ENCODE measurements around the gene PRRG1.
"Not testable (repeated sequence)": the region's sequence is repeated elsewhere in the genome, so short reads cannot be mapped to it uniquely, and the experiment has no call there.

Gene PRRG1

GRCh38 chrX:37424000-37424429, 74.9 kb downstream of the PRRG1 start:
- no peak for ATAC-seq
- no peaks in the 10 kb centered on the region for H3K9me3 Mint-ChIP-seq
- no peak overlapping the region for H3K27ac Mint-ChIP-seq
- H3K27me3 Mint-ChIP-seq, result no peaks in the 10 kb centered on the region
- H3K36me3 Mint-ChIP-seq, result no peaks in the 10 kb centered on the region
- no peaks in the 10 kb centered on the region for H3K4me1 Mint-ChIP-seq
- H3K4me3 Mint-ChIP-seq, result no peak overlapping the region

GRCh38 chrX:37425370-37425769, 76.2 kb downstream of the PRRG1 start:
- Mint-ChIP-seq H3K4me3 (no peak overlapping the region), H3K9me3 (no peaks in the 10 kb centered on the region), H3K36me3 (no peaks in the 10 kb centered on the region), H3K27ac (no peak overlapping the region), H3K27me3 (no peaks in the 10 kb centered on the region), H3K4me1 (no peaks in the 10 kb centered on the region)
- ATAC-seq, result no peak

- not testable (repeated sequence) for H3K36me3 Mint-ChIP-seq, H3K27ac Mint-ChIP-seq, H3K27me3 Mint-ChIP-seq, ATAC-seq, H3K4me3 Mint-ChIP-seq, H3K4me1 Mint-ChIP-seq, H3K9me3 Mint-ChIP-seq
Observed at GRCh38 chrX:37428962-37429361, 79.8 kb downstream of the PRRG1 start.

GRCh38 chrX:37434362-37434761, 85.2 kb downstream of the PRRG1 start:
- H3K4me1 Mint-ChIP-seq, result no peaks in the 10 kb centered on the region
- no peaks in the 10 kb centered on the region for H3K36me3 Mint-ChIP-seq
- no peaks in the 10 kb centered on the region for H3K27me3 Mint-ChIP-seq
- H3K27ac Mint-ChIP-seq, result no peak overlapping the region
- H3K9me3 Mint-ChIP-seq, result no peaks in the 10 kb centered on the region
- no peak for ATAC-seq
- H3K4me3 Mint-ChIP-seq, result no peak overlapping the region

- H3K36me3 Mint-ChIP-seq, result no peaks in the 10 kb centered on the region
- ATAC-seq, result no peak
- H3K27ac Mint-ChIP-seq, result no peak overlapping the region
- H3K9me3 Mint-ChIP-seq, result no peaks in the 10 kb centered on the region
- H3K4me1 Mint-ChIP-seq, result no peaks in the 10 kb centered on the region
- no peak overlapping the region for H3K4me3 Mint-ChIP-seq
- no peaks in the 10 kb centered on the region for H3K27me3 Mint-ChIP-seq
Observed at GRCh38 chrX:37437160-37437559, 88.0 kb downstream of the PRRG1 start.

DNA sequence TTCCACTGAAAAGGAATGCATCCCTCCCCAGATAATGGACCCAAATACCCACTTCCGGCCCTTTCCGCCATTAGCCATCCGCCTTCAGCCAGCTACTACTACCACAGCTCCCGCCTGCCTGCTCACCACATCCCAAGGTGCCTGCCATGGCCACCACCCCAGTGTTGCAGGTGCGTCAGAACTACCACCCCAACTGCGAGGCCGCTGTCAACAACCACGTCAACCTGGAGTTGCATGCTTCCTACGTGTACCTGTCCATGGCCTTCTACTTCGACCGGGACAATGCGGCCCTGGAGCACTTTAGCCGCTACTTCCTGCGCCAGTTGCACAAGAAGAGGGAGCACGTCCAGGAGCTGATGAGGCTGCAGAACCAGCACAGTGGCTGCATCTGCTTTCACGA, 92.2 kb downstream of the PRRG1 start:
- H3K4me1 Mint-ChIP-seq, result no peaks in the 10 kb centered on the region
- no peak overlapping the region for H3K27ac Mint-ChIP-seq
- ATAC-seq, result no peak
- H3K36me3 Mint-ChIP-seq, result no peaks in the 10 kb centered on the region
- H3K9me3 Mint-ChIP-seq, result no peaks in the 10 kb centered on the region
- H3K4me3 Mint-ChIP-seq, result no peak overlapping the region
- H3K27me3 Mint-ChIP-seq, result no peaks in the 10 kb centered on the region

GRCh38 chrX:37445182-37445581, 96.0 kb downstream of the PRRG1 start:
- no peaks in the 10 kb centered on the region for H3K9me3 Mint-ChIP-seq
- H3K4me3 Mint-ChIP-seq, result no peak overlapping the region
- H3K27ac Mint-ChIP-seq, result no peak overlapping the region
- no peak for ATAC-seq
- no peaks in the 10 kb centered on the region for H3K4me1 Mint-ChIP-seq
- H3K27me3 Mint-ChIP-seq, result no peaks in the 10 kb centered on the region
- H3K36me3 Mint-ChIP-seq, result no peaks in the 10 kb centered on the region

DNA sequence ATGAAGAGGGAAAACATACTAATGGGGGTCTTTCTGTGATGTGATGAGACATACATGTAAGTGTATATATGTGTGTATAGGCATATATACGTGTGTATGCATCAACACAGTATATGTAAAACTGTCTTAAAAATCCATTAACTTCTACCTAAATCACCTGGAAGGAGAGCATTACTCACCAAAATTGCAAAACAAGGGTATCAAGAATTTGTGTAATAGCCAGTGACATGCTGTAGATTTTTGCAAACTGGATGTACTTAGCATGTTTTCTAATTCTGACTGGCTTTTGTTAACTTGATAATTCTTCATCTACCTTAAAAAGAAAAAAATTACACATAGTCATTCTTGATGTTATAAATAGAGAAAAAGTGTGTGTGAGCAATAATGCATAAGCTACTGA, 104.7 kb downstream of the PRRG1 start:
- H3K27ac Mint-ChIP-seq, result no peak overlapping the region
- H3K27me3 Mint-ChIP-seq, result peaks cover 9% of the 10 kb centered on the region
- ATAC-seq, result no peak
- no peaks in the 10 kb centered on the region for H3K4me1 Mint-ChIP-seq
- H3K36me3 Mint-ChIP-seq, result no peaks in the 10 kb centered on the region
- no peak overlapping the region for H3K4me3 Mint-ChIP-seq
- peaks cover 4% of the 10 kb centered on the region for H3K9me3 Mint-ChIP-seq

DNA sequence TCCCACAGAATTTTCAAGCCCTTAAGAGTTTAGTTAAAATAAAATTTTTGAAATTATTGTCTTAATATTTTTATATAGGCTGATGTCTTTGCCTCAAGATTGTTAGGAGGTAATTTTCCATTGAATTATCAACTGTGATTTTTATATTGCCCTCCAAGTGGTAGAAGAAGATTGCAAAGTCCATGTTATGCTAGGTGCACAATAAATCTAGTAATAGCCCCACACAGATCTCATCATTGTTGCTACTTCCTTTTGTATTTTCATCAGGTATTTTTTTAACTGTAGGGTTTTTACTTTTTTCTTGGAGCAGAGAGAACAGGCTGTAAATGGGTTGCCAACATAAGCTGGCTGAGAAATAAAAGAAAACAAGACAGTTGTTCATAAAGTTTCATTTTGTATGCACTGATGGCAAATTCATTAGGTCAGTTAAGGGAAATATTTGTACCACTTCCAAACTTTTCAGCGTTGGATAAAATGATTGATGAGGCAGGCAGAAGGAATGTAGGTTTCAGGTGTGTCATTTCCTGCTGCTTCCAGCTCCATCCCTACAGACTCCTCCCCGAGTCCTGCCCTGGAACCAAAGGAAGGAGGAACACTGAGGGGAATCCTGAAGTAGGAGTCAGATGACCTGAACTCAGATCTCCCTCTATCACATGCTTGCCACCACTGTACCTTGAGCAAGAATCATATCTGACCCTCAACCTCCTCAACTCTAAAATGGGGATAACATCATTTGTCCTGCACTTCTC, 105.5 kb downstream of the PRRG1 start:
- Mint-ChIP-seq H3K36me3 (no peaks in the 10 kb centered on the region), H3K9me3 (peaks cover 4% of the 10 kb centered on the region), H3K4me3 (no peak overlapping the region), H3K27me3 (peaks cover 18% of the 10 kb centered on the region), H3K4me1 (no peaks in the 10 kb centered on the region), H3K27ac (no peak overlapping the region)
- ATAC-seq, result no peak

- Mint-ChIP-seq H3K27me3 (peaks cover 25% of the 10 kb centered on the region), H3K4me3 (no peak overlapping the region), H3K4me1 (no peaks in the 10 kb centered on the region), H3K9me3 (peaks cover 7% of the 10 kb centered on the region), H3K27ac (no peak overlapping the region), H3K36me3 (no peaks in the 10 kb centered on the region)
- ATAC-seq, result no peak
Observed at GRCh38 chrX:37455381-37455780, 106.2 kb downstream of the PRRG1 start.

DNA sequence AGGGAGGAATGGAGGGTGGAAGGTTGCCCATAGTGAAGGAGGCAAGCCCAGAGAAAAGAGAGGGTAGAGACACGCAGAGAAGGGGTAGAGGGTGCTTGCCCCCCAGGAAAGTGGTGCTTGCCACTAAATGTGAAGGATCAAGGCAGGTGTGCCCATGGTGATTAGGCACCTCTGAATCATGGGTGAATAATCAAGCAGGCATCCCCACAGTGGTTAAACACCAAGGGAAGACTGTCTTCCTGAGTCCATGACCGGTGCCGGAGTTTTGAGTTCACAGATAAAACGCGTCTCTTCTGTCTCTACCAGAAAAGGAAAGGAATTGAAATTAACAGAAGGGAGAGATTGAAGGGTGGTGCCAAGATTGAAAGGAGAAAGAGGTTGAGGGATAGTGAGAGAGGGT, 111.1 kb downstream of the PRRG1 start:
- not testable (repeated sequence) for H3K27ac Mint-ChIP-seq, H3K9me3 Mint-ChIP-seq, H3K4me3 Mint-ChIP-seq, H3K36me3 Mint-ChIP-seq, H3K4me1 Mint-ChIP-seq, ATAC-seq
- H3K27me3 Mint-ChIP-seq, result peaks cover 29% of the 10 kb centered on the region

GRCh38 chrX:37462346-37462745, 113.2 kb downstream of the PRRG1 start:
- H3K27ac Mint-ChIP-seq, result no peak overlapping the region

DNA sequence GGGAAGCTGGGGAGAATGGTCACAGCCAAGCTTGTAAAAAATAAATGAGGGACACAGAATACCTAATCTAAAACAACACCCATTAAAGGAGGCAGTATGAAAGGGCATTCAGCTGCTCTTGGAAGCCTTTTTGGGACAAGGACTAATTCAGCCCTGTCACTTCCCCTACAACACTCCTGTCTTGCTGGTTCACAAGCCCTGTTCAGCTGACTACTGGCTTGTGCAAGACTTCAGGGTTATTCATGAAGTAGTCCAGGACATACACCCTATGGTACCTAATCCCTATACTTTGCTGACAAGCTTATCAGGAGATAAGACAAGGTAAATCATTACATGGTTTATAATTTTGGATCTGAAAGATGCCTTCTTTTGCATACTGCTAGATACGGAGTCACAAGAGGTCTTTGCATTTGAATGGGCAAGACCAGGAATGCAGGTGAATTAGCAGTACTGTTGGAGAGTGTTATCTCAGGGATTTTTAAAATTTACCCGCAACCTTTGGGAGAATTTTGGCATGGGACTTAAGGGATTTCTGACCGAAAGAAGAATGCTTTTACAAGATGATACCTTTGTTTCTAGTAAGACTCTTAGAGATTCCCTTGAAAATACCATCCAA, 119.1 kb downstream of the PRRG1 start:
- H3K9me3 Mint-ChIP-seq, result no peaks in the 10 kb centered on the region
- H3K27ac Mint-ChIP-seq, result no peak overlapping the region
- H3K4me3 Mint-ChIP-seq, result no peak overlapping the region
- no peaks in the 10 kb centered on the region for H3K36me3 Mint-ChIP-seq
- no peaks in the 10 kb centered on the region for H3K4me1 Mint-ChIP-seq
- no peak for ATAC-seq
- H3K27me3 Mint-ChIP-seq, result no peaks in the 10 kb centered on the region

More at GRCh38 chrX:37462346-37462745, 113.2 kb downstream of the PRRG1 start:
- ATAC-seq, result no peak
- Mint-ChIP-seq H3K9me3 (peaks cover 7% of the 10 kb centered on the region), H3K36me3 (no peaks in the 10 kb centered on the region), H3K4me1 (no peaks in the 10 kb centered on the region), H3K4me3 (no peak overlapping the region), H3K27me3 (peaks cover 29% of the 10 kb centered on the region)

DNA sequence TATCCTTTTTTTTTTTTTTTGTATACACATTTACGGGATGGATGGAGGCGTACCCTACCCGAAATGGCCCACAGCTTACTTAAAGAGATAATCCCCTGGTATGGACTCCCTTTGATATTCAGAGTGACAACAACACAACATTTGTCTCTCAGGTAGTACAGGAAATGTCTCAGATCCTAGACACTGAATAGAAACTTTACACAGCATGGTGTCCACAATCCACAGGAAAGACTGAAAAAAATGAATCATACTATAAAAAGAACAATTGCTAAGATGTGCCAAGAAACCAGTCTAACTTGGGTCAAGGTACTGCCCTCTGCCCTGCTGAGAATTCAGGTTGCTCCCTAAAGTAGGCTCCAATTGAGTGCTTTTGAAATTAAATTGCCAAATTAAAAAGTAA, 121.5 kb downstream of the PRRG1 start:
- Mint-ChIP-seq H3K27me3 (no peaks in the 10 kb centered on the region), H3K9me3 (no peaks in the 10 kb centered on the region), H3K4me3 (no peak overlapping the region), H3K27ac (no peak overlapping the region), H3K36me3 (no peaks in the 10 kb centered on the region), H3K4me1 (no peaks in the 10 kb centered on the region)
- no peak for ATAC-seq

DNA sequence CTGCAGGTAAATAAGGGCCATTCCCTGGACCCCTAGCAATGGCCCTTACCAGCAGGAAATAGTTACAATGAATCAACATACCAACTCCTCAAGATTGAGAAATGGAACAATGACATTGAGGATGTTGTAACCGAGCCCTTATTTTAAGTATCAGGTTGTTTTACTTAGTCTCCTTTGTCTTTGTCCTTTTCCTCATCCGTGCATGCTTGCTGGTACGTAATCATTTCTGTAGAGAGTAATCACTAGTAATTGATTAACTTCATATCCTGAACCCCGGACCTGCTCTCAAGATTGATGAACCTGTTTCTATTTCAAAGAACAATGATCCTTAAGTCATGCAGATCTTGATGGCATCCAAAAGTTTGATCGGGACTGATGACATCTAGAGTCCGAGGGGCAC, 123.7 kb downstream of the PRRG1 start:
- no peak for ATAC-seq
- Mint-ChIP-seq H3K27me3 (no peaks in the 10 kb centered on the region), H3K4me1 (no peaks in the 10 kb centered on the region), H3K4me3 (no peak overlapping the region), H3K36me3 (no peaks in the 10 kb centered on the region), H3K9me3 (no peaks in the 10 kb centered on the region), H3K27ac (no peak overlapping the region)

GRCh38 chrX:37474478-37474877, 125.3 kb downstream of the PRRG1 start:
- no peak for ATAC-seq
- H3K36me3 Mint-ChIP-seq, result no peaks in the 10 kb centered on the region
- H3K27me3 Mint-ChIP-seq, result no peaks in the 10 kb centered on the region
- H3K4me1 Mint-ChIP-seq, result no peaks in the 10 kb centered on the region
- H3K4me3 Mint-ChIP-seq, result no peak overlapping the region
- H3K27ac Mint-ChIP-seq, result no peak overlapping the region
- H3K9me3 Mint-ChIP-seq, result no peaks in the 10 kb centered on the region
